IMR-90 (cell line): ENCODE results near the gene TTK. TPM values are rescaled to one million over a fixed set of nuclear protein-coding genes. Genes with fewer than 3 reads are reported as not detected.

Experiments
- ATAC-seq: fragments of 200-7000 bp; cut with Tn5 transposase; 2 replicates; pipeline ENCODE4 v1.9.1; 2020; ENCODE audit warnings: low read depth, mild to moderate bottlenecking, moderate library complexity
- BruUV-seq: library from RNA; stranded (reverse); fragments of 400-500 nt; replicated peaks from 2 replicates; lab custom pipeline; 2021; lab: Mats Ljungman, UMichigan
- CTCF ChIA-PET: fragments of 300-600 bp; formaldehyde crosslinking; extraction: SDS; loops from one replicate; lab custom pipeline; 2021; ENCODE audit warnings: antibody characterized with exemption; lab: Yijun Ruan, JAX
- POLR2A ChIA-PET: fragments of 300-600 bp; sonication (Branson Sonifier 250); formaldehyde crosslinking; loops from one replicate; lab custom pipeline; 2022; ENCODE audit warnings: antibody characterized with exemption; ENCODE audit not compliant: unreplicated experiment; lab: Charles Lee
- DNase-seq: peaks from one replicate; pipeline ENCODE4 v3.0.0; 2013
- H2AFZ ChIP-seq: replicated peaks from 2 replicates; pipeline ENCODE3; 2013; ENCODE audit warnings: low read length, mild to moderate bottlenecking; ENCODE audit not compliant: poor library complexity
- H2AK5ac ChIP-seq: 2 replicates; pipeline ENCODE4 v1.6.1; 2013; ENCODE audit warnings: low read depth, low read length, inconsistent platforms
- H2AK9ac ChIP-seq: replicated peaks from 2 replicates; pipeline ENCODE3; 2013; ENCODE audit warnings: mild to moderate bottlenecking, low read depth, low read length, moderate library complexity; ENCODE audit not compliant: poor library complexity
- H2BK120ac ChIP-seq: 2 replicates; pipeline ENCODE4 v1.6.1; 2013; ENCODE audit warnings: low read depth, low read length, inconsistent platforms
- H2BK15ac ChIP-seq: 3 replicates; pipeline ENCODE4 v1.6.1; 2013; ENCODE audit warnings: low read depth, low read length, inconsistent platforms
- H2BK20ac ChIP-seq: 2 replicates; pipeline ENCODE4 v1.6.1; 2013; ENCODE audit warnings: low read depth, mild to moderate bottlenecking, inconsistent platforms, low read length, moderate library complexity
- H2BK5ac ChIP-seq: 2 replicates; pipeline ENCODE4 v1.6.1; 2013; ENCODE audit warnings: mild to moderate bottlenecking, low read depth, low read length, inconsistent platforms; ENCODE audit not compliant: poor library complexity, severe bottlenecking
- H3K14ac ChIP-seq: replicated peaks from 2 replicates; pipeline ENCODE4 v1.6.1; 2013; ENCODE audit warnings: low read depth, low read length, inconsistent platforms
- H3K18ac ChIP-seq: 2 replicates; pipeline ENCODE4 v1.6.1; 2013; ENCODE audit warnings: low read depth, low read length, control low read depth
- H3K23ac ChIP-seq: 2 replicates; pipeline ENCODE4 v1.6.1; 2013; ENCODE audit warnings: low read depth, low read length, inconsistent platforms
- H3K27ac ChIP-seq: 2 replicates; pipeline ENCODE4 v1.5.1; 2013; ENCODE audit warnings: mild to moderate bottlenecking, control low read depth, low read length; ENCODE audit not compliant: insufficient read depth
- H3K27me3 ChIP-seq: 2 replicates; pipeline ENCODE4 v1.6.1; 2013; ENCODE audit warnings: low read length; ENCODE audit not compliant: control insufficient read depth, insufficient read depth
- H3K36me3 ChIP-seq: 2 replicates; pipeline ENCODE4 v1.6.1; 2013; ENCODE audit warnings: low read length, mixed read lengths; ENCODE audit not compliant: control insufficient read depth, insufficient read depth
- H3K4ac ChIP-seq: 2 replicates; pipeline ENCODE4 v1.6.1; 2013; ENCODE audit warnings: low read depth, low read length, inconsistent platforms
- H3K4me1 ChIP-seq: 2 replicates; pipeline ENCODE4 v1.6.1; 2013; ENCODE audit warnings: low read length, mixed read lengths; ENCODE audit not compliant: control insufficient read depth, insufficient read depth
- H3K4me2 ChIP-seq: 2 replicates; pipeline ENCODE4 v1.6.1; 2013; ENCODE audit warnings: low read depth, mild to moderate bottlenecking, control low read depth, low read length, moderate library complexity
- H3K4me3 ChIP-seq: 2 replicates; pipeline ENCODE4 v1.5.1; 2013; ENCODE audit warnings: low read depth, mild to moderate bottlenecking, control low read depth, low read length, moderate library complexity; ENCODE audit not compliant: insufficient read depth
- H3K56ac ChIP-seq: 2 replicates; pipeline ENCODE4 v1.6.1; 2013; ENCODE audit warnings: low read length, inconsistent platforms; ENCODE audit not compliant: insufficient read depth; ENCODE audit errors: extremely low read depth
- H3K79me1 ChIP-seq, 2 experiments: 2 replicates each; pipeline ENCODE4 v1.6.1; 2013; ENCODE audit warnings: low read length in 2 of 2, inconsistent platforms in 1 of 2, low read depth in 1 of 2
- H3K9ac ChIP-seq: 2 replicates; pipeline ENCODE4 v1.6.1; 2013; ENCODE audit warnings: low read depth, low read length, control low read depth
- H3K9me1 ChIP-seq: 2 replicates; pipeline ENCODE4 v1.6.1; 2013; ENCODE audit warnings: low read length, inconsistent platforms; ENCODE audit not compliant: insufficient read depth
- H3K9me3 ChIP-seq: 2 replicates; pipeline ENCODE4 v1.6.1; 2013; ENCODE audit warnings: low read length; ENCODE audit not compliant: control insufficient read depth, insufficient read depth
- H4K20me1 ChIP-seq: 2 replicates; pipeline ENCODE4 v1.6.1; 2013; ENCODE audit warnings: low read length, inconsistent platforms; ENCODE audit not compliant: insufficient read depth
- H4K5ac ChIP-seq: 2 replicates; pipeline ENCODE4 v1.6.1; 2013; ENCODE audit warnings: mild to moderate bottlenecking, low read depth, low read length, control low read depth
- H4K8ac ChIP-seq, 2 experiments: 2 replicates each; pipeline ENCODE4 v1.6.1; 2013; ENCODE audit warnings: low read depth in 2 of 2, low read length in 2 of 2, control low read depth in 1 of 2, inconsistent platforms in 1 of 2
- H4K91ac ChIP-seq: 2 replicates; pipeline ENCODE4 v1.6.1; 2013; ENCODE audit warnings: low read depth, low read length, inconsistent platforms; ENCODE audit not compliant: insufficient read depth
- CEBPB ChIP-seq: IDR thresholded peaks from 2 replicates; pipeline ENCODE4 v1.6.1; 2012; ENCODE audit warnings: low read depth, low read length, improper control_type of control experiment
- MXI1 ChIP-seq: IDR thresholded peaks from 2 replicates; pipeline ENCODE4 v1.6.1; 2012; ENCODE audit warnings: low read depth, mild to moderate bottlenecking, low read length, moderate library complexity, borderline replicate concordance
- POLR2A ChIP-seq: IDR thresholded peaks from 2 replicates; pipeline ENCODE4 v1.6.1; 2012; ENCODE audit warnings: mild to moderate bottlenecking, low read depth, low read length
- RAD21 ChIP-seq: IDR thresholded peaks from 2 replicates; pipeline ENCODE4 v1.6.1; 2012; ENCODE audit warnings: low read length, improper control_type of control experiment
- RCOR1 ChIP-seq: IDR thresholded peaks from 2 replicates; pipeline ENCODE4 v1.6.1; 2012; ENCODE audit warnings: mild to moderate bottlenecking, low read length, improper control_type of control experiment; ENCODE audit not compliant: insufficient replicate concordance
- RFX5 ChIP-seq: IDR thresholded peaks from 2 replicates; pipeline ENCODE4 v1.8.0; 2012; ENCODE audit warnings: low read depth, mild to moderate bottlenecking, low read length, moderate library complexity
- dilution Hi-C: fragments of 300-500 bp; cut with HindIII; formaldehyde crosslinking; loops from one replicate; pipeline ENCODE4 v1.14.3; 2018; ENCODE audit warnings: low sequenced_read_pairs; ENCODE audit not compliant: unreplicated experiment
- in situ Hi-C: fragments of 300-500 bp; cut with MboI; formaldehyde crosslinking; loops from 3 replicates; pipeline ENCODE4 v1.14.3; 2019; ENCODE audit warnings: low sequenced_read_pairs, inconsistent platforms, mixed read lengths
- intact Hi-C: fragments of 100-400 bp; cut with micrococcal nuclease; formaldehyde crosslinking; loops from 2 replicates; pipeline ENCODE4 v1.10.0; 2022
- polyA plus RNA-seq, 3 experiments: library from polyadenylated mRNA; depleted of rRNA; stranded (reverse); fragments of >200 nt; gene quantifications; 2 replicates each; pipeline ENCODE4 v1.2.3, GENCODE V29; 2012; ENCODE audit warnings: low replicate concordance in 1 of 3
- total RNA-seq: library from RNA; depleted of rRNA; stranded (reverse); fragments of >200 nt; gene quantifications from 2 replicates; pipeline ENCODE4 v1.2.3, GENCODE V29; 2012; rRNA removed
- TF ChIP-seq, protein P1 (sequence below): conservative IDR thresholded peaks from 2 replicates; pipeline ENCODE4 v1.5.1; 2012; ENCODE audit warnings: mild to moderate bottlenecking, low read depth, low read length, improper control_type of control experiment

The TTK gene
- total and polyA plus RNA-seq, 2 of the 4 experiments (the other 2 are of a cell fraction) = 7.5 to 21.5 TPM

DNA sequence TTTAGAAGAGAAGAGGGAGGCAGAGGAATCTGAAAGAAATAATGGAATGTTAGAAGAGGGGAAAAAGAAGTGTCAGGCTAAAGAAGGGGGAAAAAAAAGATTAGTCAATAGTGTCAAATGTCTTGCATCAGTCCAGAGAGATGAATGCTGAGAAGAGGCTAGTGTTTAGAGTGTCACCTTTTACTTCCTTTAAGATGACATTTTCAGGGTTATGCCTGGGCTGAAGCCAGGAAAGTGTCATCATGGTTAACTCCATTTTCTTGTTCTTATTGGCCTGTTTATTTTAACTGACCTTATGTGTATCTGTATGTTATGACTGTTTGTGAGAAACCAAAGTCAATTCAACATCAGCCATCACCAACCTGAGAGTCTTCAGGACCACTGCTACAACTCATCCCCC is 87.1 kb downstream of the TTK start:
- no peak overlapping the region for H3K4me2 ChIP-seq
- BruUV-seq = no TSS peak
- H3K4me3 ChIP-seq = no peak overlapping the region
- no peaks in the 10 kb centered on the region for H3K4me1 ChIP-seq
- no peaks in the 10 kb centered on the region for H3K9me1 ChIP-seq
- TF ChIP-seq MXI1 = no peak
- TF ChIP-seq RFX5 = no peak
- TF ChIP-seq, protein P1, sequence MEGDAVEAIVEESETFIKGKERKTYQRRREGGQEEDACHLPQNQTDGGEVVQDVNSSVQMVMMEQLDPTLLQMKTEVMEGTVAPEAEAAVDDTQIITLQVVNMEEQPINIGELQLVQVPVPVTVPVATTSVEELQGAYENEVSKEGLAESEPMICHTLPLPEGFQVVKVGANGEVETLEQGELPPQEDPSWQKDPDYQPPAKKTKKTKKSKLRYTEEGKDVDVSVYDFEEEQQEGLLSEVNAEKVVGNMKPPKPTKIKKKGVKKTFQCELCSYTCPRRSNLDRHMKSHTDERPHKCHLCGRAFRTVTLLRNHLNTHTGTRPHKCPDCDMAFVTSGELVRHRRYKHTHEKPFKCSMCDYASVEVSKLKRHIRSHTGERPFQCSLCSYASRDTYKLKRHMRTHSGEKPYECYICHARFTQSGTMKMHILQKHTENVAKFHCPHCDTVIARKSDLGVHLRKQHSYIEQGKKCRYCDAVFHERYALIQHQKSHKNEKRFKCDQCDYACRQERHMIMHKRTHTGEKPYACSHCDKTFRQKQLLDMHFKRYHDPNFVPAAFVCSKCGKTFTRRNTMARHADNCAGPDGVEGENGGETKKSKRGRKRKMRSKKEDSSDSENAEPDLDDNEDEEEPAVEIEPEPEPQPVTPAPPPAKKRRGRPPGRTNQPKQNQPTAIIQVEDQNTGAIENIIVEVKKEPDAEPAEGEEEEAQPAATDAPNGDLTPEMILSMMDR = no peak
- TF ChIP-seq RCOR1 = no peak
- no peak for TF ChIP-seq POLR2A
- TF ChIP-seq CEBPB = no peak
- TF ChIP-seq RAD21 = no peak
- dilution Hi-C loops (loop anchor here (25.0 kb wide), 1 partner anchor 129 kb away; no protein-coding TSS in a partner anchor), in situ Hi-C loops (no loop called here), intact Hi-C loops (loop anchor here (5.0 kb wide), 1 partner anchor 224 kb away; no protein-coding TSS in a partner anchor)
- no peaks in the 10 kb centered on the region for H3K9me3 ChIP-seq
- H2BK20ac ChIP-seq = no peak overlapping the region
- no peak overlapping the region for H4K91ac ChIP-seq
- H3K9ac ChIP-seq = no peak overlapping the region
- H2BK15ac ChIP-seq = no peak overlapping the region
- no peak overlapping the region for H3K23ac ChIP-seq
- H3K56ac ChIP-seq = no peak overlapping the region
- H4K8ac ChIP-seq = no peak overlapping the region
- H2AK9ac ChIP-seq = no peak overlapping the region
- no peak overlapping the region for H2AFZ ChIP-seq
- ChIA-PET CTCF (no interaction called here), POLR2A (no interaction called here)
- H4K20me1 ChIP-seq = no peaks in the 10 kb centered on the region
- H3K36me3 ChIP-seq = no peaks in the 10 kb centered on the region
- no peak overlapping the region for H3K18ac ChIP-seq
- H3K27me3 ChIP-seq = peaks cover 2% of the 10 kb centered on the region
- H2AK5ac ChIP-seq = no peak overlapping the region
- no peak for ATAC-seq
- DNase-seq = no peak
- H3K79me1 ChIP-seq = no peaks in the 10 kb centered on the region
- H3K14ac ChIP-seq = no peak overlapping the region
- no peak overlapping the region for H4K5ac ChIP-seq
- no peak overlapping the region for H3K4ac ChIP-seq
- no peak overlapping the region for H3K27ac ChIP-seq
- no peak overlapping the region for H2BK5ac ChIP-seq
- H2BK120ac ChIP-seq = no peak overlapping the region

Other genes starting within 250 kb of the TTK start
- gene ELOVL4, start 57.1 kb upstream of the TTK start, total RNA-seq = 2.3 and 5.0 TPM in 2 replicates
- 1.5 and 2.2 TPM in 2 replicates for gene ELOVL4, start 57.1 kb upstream of the TTK start, polyA plus RNA-seq (2012; rRNA removed)
- gene BCKDHB, start 102.0 kb downstream of the TTK start, total RNA-seq = 11.8 and 16.4 TPM in 2 replicates
- 8.9 and 11.2 TPM in 2 replicates for gene BCKDHB, start 102.0 kb downstream of the TTK start, polyA plus RNA-seq (2012; rRNA removed)